Cardiac muscle cell (in vitro differentiated cells and primary cell): ENCODE measurements around the gene P2RX4. TPM values are rescaled to one million over a fixed set of nuclear protein-coding genes. Genes with fewer than 3 reads are reported as not detected.

ENCODE experiments used
- DNase-seq, 2 donors: peaks; one replicate each; pipeline versions ENCODE4 v3.0.0 to v3.0.0-alpha.2; 2010 to 2017; ENCODE audit warnings: low read depth in 1 of 2, low spot score in 1 of 2
- H3K27ac ChIP-seq: fragments of 200-600 bp; sonication (generic); 2 replicates; pipeline ENCODE4 v1.5.1; 2016
- H3K27me3 ChIP-seq: fragments of 200-600 bp; sonication (generic); 2 replicates; pipeline ENCODE4 v1.6.0; 2016; ENCODE audit warnings: control low read depth
- H3K36me3 ChIP-seq: fragments of 200-600 bp; sonication (generic); 2 replicates; pipeline ENCODE4 v1.5.1; 2016; ENCODE audit warnings: control low read depth
- H3K4me1 ChIP-seq: fragments of 200-600 bp; sonication (generic); 2 replicates; pipeline ENCODE4 v1.8.1; 2017; ENCODE audit warnings: low read depth, mild to moderate bottlenecking, mixed run types
- H3K4me3 ChIP-seq: fragments of 200-600 bp; sonication (generic); 2 replicates; pipeline ENCODE4 v1.5.1; 2016; ENCODE audit warnings: mild to moderate bottlenecking
- H3K9me3 ChIP-seq: fragments of 200-600 bp; sonication (generic); 2 replicates; pipeline ENCODE4 v1.5.1; 2017; ENCODE audit warnings: low read depth, mild to moderate bottlenecking, control low read depth
- polyA plus RNA-seq: library from polyadenylated mRNA; unstranded; fragments of >200 nt; fragmentation: Nextera tagmentation; extraction: Ambion mirVana; gene quantifications from 2 replicates; pipeline ENCODE4 v1.2.1, GENCODE V29; 2016
- total RNA-seq: library from RNA; depleted of rRNA; stranded (reverse); fragments of >200 nt; gene quantifications from 2 replicates; pipeline ENCODE4 v1.2.3, GENCODE V29; 2016
- TF ChIP-seq, protein P1 (sequence below): IDR thresholded peaks from 2 replicates; pipeline ENCODE4 v1.5.1; 2012; ENCODE audit warnings: low read depth, mild to moderate bottlenecking, low read length

The P2RX4 gene
- total and polyA plus RNA-seq, 2 experiments from 2014 or later: 19.4 to 38.2 TPM

DNA sequence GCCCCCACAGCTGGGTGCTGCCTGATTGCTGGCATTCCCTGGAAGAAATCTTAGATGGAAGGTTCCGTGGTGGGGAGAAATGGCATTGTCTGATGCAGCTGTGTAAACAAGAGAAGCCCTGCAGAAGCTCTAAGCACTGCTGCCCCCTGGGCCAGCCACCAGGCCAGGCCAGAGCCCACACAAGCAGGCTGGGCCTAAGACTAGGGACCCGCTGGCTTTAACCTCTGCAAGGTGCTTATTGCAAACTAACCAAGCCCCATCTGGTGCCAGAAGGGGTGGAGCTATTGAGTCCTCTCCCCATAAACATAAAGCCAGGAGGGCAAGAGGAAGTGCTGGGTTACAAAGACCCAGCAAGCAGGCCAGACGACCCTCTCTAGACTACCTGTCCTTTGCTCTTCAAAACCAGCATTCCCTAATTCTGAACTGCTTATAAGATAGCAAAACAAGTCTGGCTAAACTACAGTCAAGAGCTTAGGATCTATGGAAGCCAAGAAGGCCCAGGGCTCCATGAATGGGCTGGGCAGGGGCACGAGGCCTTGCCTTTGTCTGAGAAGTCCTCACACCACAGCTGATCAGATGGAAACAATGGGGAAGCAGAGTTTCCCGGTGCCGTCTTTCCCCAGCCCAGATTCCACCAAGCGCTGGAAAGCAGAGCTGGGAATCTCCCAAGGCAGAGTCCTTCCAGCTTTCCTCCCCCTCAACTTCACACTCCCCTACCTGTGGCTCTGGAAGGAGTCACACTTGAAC lies 28.8 kb downstream of the P2RX4 start:
- TF ChIP-seq, protein P1, sequence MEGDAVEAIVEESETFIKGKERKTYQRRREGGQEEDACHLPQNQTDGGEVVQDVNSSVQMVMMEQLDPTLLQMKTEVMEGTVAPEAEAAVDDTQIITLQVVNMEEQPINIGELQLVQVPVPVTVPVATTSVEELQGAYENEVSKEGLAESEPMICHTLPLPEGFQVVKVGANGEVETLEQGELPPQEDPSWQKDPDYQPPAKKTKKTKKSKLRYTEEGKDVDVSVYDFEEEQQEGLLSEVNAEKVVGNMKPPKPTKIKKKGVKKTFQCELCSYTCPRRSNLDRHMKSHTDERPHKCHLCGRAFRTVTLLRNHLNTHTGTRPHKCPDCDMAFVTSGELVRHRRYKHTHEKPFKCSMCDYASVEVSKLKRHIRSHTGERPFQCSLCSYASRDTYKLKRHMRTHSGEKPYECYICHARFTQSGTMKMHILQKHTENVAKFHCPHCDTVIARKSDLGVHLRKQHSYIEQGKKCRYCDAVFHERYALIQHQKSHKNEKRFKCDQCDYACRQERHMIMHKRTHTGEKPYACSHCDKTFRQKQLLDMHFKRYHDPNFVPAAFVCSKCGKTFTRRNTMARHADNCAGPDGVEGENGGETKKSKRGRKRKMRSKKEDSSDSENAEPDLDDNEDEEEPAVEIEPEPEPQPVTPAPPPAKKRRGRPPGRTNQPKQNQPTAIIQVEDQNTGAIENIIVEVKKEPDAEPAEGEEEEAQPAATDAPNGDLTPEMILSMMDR: no peak
- no peak overlapping the region for H3K4me3 ChIP-seq
- DNase-seq: no peak
- no peaks in the 10 kb centered on the region for H3K27me3 ChIP-seq
- peaks cover 18% of the 10 kb centered on the region for H3K4me1 ChIP-seq
- H3K27ac ChIP-seq: peak overlapping the region; percentile 47
- H3K9me3 ChIP-seq: no peaks in the 10 kb centered on the region
- peaks cover 3% of the 10 kb centered on the region for H3K36me3 ChIP-seq

DNA sequence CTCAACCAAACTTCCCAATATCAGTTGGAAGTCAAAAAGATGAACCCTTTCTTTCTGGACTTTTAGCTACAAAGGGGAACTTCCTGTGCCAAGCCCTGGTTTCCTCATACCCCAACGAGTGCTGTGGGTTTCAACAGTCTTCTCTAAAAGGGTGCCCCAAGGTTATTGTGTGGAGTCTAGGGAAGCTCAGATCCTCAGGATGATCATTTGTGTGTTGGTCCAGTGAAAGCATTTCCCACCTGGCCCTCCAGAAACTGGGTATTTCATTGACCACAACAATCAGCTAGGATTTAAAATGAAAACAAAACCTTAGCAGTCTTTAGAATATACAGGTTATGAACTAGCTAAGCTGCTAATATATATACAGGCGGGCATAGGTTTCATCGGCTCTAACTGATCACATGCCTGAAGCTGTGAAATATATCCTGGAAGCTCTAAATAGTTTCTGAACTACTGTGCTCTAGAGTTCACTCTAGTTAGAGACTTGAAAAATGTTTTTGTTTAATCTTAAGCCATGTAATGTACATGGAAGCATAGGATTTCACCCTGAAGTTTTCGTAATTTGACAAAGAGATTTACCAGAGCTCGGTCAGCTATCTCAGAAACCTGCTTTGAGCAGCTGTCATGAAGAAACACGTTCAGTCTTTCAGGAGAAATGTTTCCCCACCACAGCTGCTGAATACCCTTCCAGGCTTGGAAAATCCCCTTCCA lies 29.6 kb downstream of the P2RX4 start:
- Histone ChIP-seq H3K4me3 (no peak overlapping the region), H3K4me1 (peaks cover 18% of the 10 kb centered on the region), H3K27me3 (no peaks in the 10 kb centered on the region), H3K36me3 (peaks cover 3% of the 10 kb centered on the region), H3K27ac (peak overlapping the region; percentile 47), H3K9me3 (no peaks in the 10 kb centered on the region)
- TF ChIP-seq, protein P1: no peak
- no peak for DNase-seq

DNA sequence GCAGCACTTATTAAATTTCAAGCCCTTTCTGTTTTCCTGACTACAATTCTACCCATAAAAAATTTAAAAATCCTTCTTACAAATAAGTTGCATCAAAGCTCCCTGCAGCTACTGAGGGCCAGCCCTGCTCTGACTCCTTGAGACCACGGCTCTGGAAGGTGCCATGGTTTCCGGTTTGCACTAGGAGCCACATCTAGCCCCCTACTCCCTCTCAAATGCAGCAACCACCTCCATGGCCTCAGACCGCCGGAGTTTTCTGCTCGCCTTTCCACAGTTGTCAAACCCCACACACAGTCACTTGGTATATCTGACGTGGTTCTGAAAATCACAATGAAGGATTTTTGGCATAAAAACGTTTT lies 30.1 kb downstream of the P2RX4 start:
- H3K4me3 ChIP-seq: no peak overlapping the region
- no peaks in the 10 kb centered on the region for H3K9me3 ChIP-seq
- DNase-seq: no peak
- H3K4me1 ChIP-seq: peaks cover 18% of the 10 kb centered on the region
- no peaks in the 10 kb centered on the region for H3K27me3 ChIP-seq
- no peak overlapping the region for H3K27ac ChIP-seq
- TF ChIP-seq, protein P1: no peak
- peaks cover 3% of the 10 kb centered on the region for H3K36me3 ChIP-seq

DNA sequence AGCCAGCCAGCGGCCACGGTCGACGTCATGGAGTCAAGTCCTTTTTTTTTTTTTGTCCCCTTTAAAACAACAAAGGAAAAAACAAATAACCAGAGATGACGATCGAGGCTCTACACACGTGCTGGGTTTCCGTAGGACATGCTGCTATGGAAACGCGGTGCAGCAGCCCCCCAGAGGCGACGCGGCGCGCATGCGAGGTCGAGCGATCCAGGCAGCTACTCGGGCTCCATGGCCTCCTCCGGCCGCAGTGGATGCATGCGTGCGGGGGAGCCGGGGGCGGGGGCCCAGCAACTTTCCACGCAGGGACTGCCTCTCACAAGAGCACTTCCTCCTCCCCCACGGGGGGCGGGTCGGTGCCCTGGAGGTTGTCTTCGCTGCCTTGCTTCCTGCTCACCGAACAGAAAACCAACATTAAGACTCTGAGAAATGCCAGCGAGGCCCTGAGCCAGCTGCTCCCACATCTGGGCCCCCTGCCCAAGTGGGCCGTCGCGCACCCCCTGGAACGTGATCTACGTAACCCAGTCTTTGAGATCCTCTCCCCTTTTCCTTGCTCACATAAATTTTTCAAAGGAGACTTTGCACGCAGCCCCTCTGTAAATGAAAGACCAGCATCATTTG lies 30.7 kb downstream of the P2RX4 start:
- TF ChIP-seq, protein P1: no peak
- DNase-seq: peak in 1 of 2 donors; percentile 89
- no peaks in the 10 kb centered on the region for H3K9me3 ChIP-seq
- H3K27ac ChIP-seq: no peak overlapping the region
- H3K4me1 ChIP-seq: peaks cover 18% of the 10 kb centered on the region
- H3K4me3 ChIP-seq: no peak overlapping the region
- H3K27me3 ChIP-seq: no peaks in the 10 kb centered on the region
- peaks cover 3% of the 10 kb centered on the region for H3K36me3 ChIP-seq

DNA sequence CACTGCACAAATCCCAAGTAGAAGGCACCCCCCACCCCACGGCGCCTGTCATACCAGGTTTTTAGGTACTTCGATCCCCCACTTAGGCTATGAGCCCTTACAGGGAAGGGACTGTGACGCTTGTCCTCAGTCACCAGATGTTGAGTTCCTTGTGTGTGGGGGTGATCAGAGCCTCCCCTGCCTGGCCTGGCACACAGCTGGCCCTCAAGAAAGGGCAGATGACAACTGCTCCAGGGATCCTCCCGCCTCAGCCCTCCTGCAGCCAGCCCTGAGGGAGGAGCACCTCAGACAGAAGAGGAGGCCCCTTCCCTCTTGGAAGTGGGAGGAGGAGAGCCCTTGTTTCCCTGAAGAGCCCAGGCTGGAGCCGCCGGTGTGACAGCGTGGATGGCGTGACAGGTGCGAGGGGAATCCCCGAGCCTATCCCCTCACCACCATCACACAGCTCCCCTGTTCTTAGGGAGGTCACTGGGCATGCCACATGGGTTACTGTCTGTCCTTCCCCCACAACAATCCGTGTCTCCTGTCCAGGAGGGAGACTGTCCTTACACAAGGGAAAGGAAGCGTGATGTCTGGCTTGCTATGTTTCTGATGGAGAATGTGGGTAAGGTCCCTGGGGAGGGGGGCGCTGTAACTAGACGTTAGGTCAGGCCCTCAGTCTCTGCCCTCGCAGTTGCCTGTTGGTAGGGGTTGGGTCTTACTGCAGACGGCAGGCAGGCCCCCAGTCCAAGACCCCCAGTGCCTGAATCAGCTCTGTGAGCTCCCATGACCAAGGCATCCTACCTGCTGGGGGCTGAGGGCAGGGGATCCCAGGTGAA lies 31.4 kb downstream of the P2RX4 start:
- Histone ChIP-seq H3K4me3 (no peak overlapping the region), H3K4me1 (peaks cover 18% of the 10 kb centered on the region), H3K9me3 (no peaks in the 10 kb centered on the region), H3K36me3 (peaks cover 3% of the 10 kb centered on the region), H3K27ac (no peak overlapping the region), H3K27me3 (no peaks in the 10 kb centered on the region)
- TF ChIP-seq, protein P1: no peak
- DNase-seq: no peak
